ENCODE measurements around the gene TBCE. TPM values are rescaled to one million over a fixed set of nuclear protein-coding genes. Genes with fewer than 3 reads are reported as not detected.

TBCE gene
- total and polyA plus RNA-seq, 4 donors = 16.7 to 48.6 (median 22.7) TPM

GRCh38 chr1:235491644-235492043 lies 124.4 kb downstream of the TBCE start:
- intact Hi-C loops (cut with DNase I) = no loop called here
- ATAC-seq (ENCODE audit: low FRiP score) (no peak), DNase-seq (no peak)
- H3K9me3 ChIP-seq (ENCODE audit: control insufficient read depth, low read length) = no peaks in the 10 kb centered on the region
- H3K4me1 ChIP-seq (ENCODE audit: control insufficient read depth in 1 of 2, insufficient read depth in 2 of 2, low read length in 2 of 2) = no peaks in the 10 kb centered on the region
- peaks cover 2 to 4% of the 10 kb centered on the region in 2 donors for H3K36me3 ChIP-seq (ENCODE audit: control insufficient read depth in 1 of 2, insufficient read depth in 2 of 2, low read length in 1 of 2)
- H3K27me3 ChIP-seq (ENCODE audit: control insufficient read depth in 1 of 2, insufficient read depth in 2 of 2, low read length in 1 of 2) = no peaks in the 10 kb centered on the region
- H3K27ac ChIP-seq (ENCODE audit: low read depth in 1 of 2, low read length in 2 of 2) = no peak overlapping the region
- no peak overlapping the region for H3K4me3 ChIP-seq (ENCODE audit: low read length in 2 of 2)
- WGBS, 2 donors = 78 to 79% methylated on average over 3 of the region's 3 CpGs

- H3K4me3 ChIP-seq (ENCODE audit: low read length in 2 of 2) = no peak overlapping the region
- WGBS, 2 donors = 95 to 96% methylated on average over 9 of the region's 9 CpGs
- ATAC-seq (ENCODE audit: low FRiP score) (no peak), DNase-seq (no peak)
- peaks cover 2 to 4% of the 10 kb centered on the region in 2 donors for H3K36me3 ChIP-seq (ENCODE audit: control insufficient read depth in 1 of 2, insufficient read depth in 2 of 2, low read length in 1 of 2)
- no peaks in the 10 kb centered on the region for H3K9me3 ChIP-seq (ENCODE audit: control insufficient read depth, low read length)
- peaks cover 0 to 3% of the 10 kb centered on the region in 2 donors for H3K4me1 ChIP-seq (ENCODE audit: control insufficient read depth in 1 of 2, insufficient read depth in 2 of 2, low read length in 2 of 2)
- H3K27me3 ChIP-seq (ENCODE audit: control insufficient read depth in 1 of 2, insufficient read depth in 2 of 2, low read length in 1 of 2) = no peaks in the 10 kb centered on the region
- intact Hi-C loops (cut with DNase I) = no loop called here
- no peak overlapping the region for H3K27ac ChIP-seq (ENCODE audit: low read depth in 1 of 2, low read length in 2 of 2)
Observed at GRCh38 chr1:235494531-235494930, 127.3 kb downstream of the TBCE start.

GRCh38 chr1:235495030-235495429 lies 127.8 kb downstream of the TBCE start:
- Histone ChIP-seq H3K4me3 (ENCODE audit: low read length in 2 of 2) (no peak overlapping the region), H3K9me3 (ENCODE audit: control insufficient read depth, low read length) (no peaks in the 10 kb centered on the region), H3K27ac (ENCODE audit: low read depth in 1 of 2, low read length in 2 of 2) (no peak overlapping the region), H3K36me3 (ENCODE audit: control insufficient read depth in 1 of 2, insufficient read depth in 2 of 2, low read length in 1 of 2) (peaks cover 2 to 4% of the 10 kb centered on the region in 2 donors), H3K27me3 (ENCODE audit: control insufficient read depth in 1 of 2, insufficient read depth in 2 of 2, low read length in 1 of 2) (no peaks in the 10 kb centered on the region), H3K4me1 (ENCODE audit: control insufficient read depth in 1 of 2, insufficient read depth in 2 of 2, low read length in 2 of 2) (peaks cover 0 to 3% of the 10 kb centered on the region in 2 donors)
- no peak for DNase-seq
- 89 to 93% methylated on average over 5 of the region's 5 CpGs for WGBS, 2 donors
- ATAC-seq (ENCODE audit: low FRiP score) = no peak
- intact Hi-C loops (cut with DNase I) = no loop called here

- H3K9me3 ChIP-seq (ENCODE audit: control insufficient read depth, low read length) = no peaks in the 10 kb centered on the region
- ATAC-seq (ENCODE audit: low FRiP score) = no peak
- intact Hi-C loops (cut with DNase I) = no loop called here
- H3K4me3 ChIP-seq (ENCODE audit: low read length in 2 of 2) = no peak overlapping the region
- WGBS, 2 donors = 10 to 16% methylated on average over 2 of the region's 2 CpGs
- no peak overlapping the region for H3K27ac ChIP-seq (ENCODE audit: low read depth in 1 of 2, low read length in 2 of 2)
- peaks cover 0 to 3% of the 10 kb centered on the region in 2 donors for H3K4me1 ChIP-seq (ENCODE audit: control insufficient read depth in 1 of 2, insufficient read depth in 2 of 2, low read length in 2 of 2)
- DNase-seq = no peak
- H3K27me3 ChIP-seq (ENCODE audit: control insufficient read depth in 1 of 2, insufficient read depth in 2 of 2, low read length in 1 of 2) = no peaks in the 10 kb centered on the region
- peaks cover 2 to 4% of the 10 kb centered on the region in 2 donors for H3K36me3 ChIP-seq (ENCODE audit: control insufficient read depth in 1 of 2, insufficient read depth in 2 of 2, low read length in 1 of 2)
Observed at GRCh38 chr1:235495551-235495950, 128.3 kb downstream of the TBCE start.

GRCh38 chr1:235500971-235501540 lies 133.8 kb downstream of the TBCE start:
- DNase-seq (no peak), ATAC-seq (ENCODE audit: low FRiP score) (no peak)
- Histone ChIP-seq H3K36me3 (ENCODE audit: control insufficient read depth in 1 of 2, insufficient read depth in 2 of 2, low read length in 1 of 2) (no peaks in the 10 kb centered on the region), H3K9me3 (ENCODE audit: control insufficient read depth, low read length) (no peaks in the 10 kb centered on the region), H3K27ac (ENCODE audit: low read depth in 1 of 2, low read length in 2 of 2) (peak overlapping the region in 1 of 2 donors; percentile 20), H3K4me1 (ENCODE audit: control insufficient read depth in 1 of 2, insufficient read depth in 2 of 2, low read length in 2 of 2) (peaks cover 0 to 6% of the 10 kb centered on the region in 2 donors), H3K4me3 (ENCODE audit: low read length in 2 of 2) (no peak overlapping the region), H3K27me3 (ENCODE audit: control insufficient read depth in 1 of 2, insufficient read depth in 2 of 2, low read length in 1 of 2) (no peaks in the 10 kb centered on the region)
- intact Hi-C loops (cut with DNase I) = loop anchor here (10.0 kb wide), 3 partner anchors 176 to 564 kb away; partner anchors contain the start of genes ARID4B (in 1 of the 2), GGPS1 (in 1 of the 2) and NID1 (in 1 of the 2)
- 86 to 89% methylated on average over 5 of the region's 5 CpGs for WGBS, 2 donors

Other genes with a start within 250 kb of the TBCE start
- gene TOMM20, start 238.6 kb upstream of the TBCE start, total RNA-seq = 10 to 100 TPM; 77.3 to 78.1 TPM
- gene TOMM20, start 238.6 kb upstream of the TBCE start, polyA plus RNA-seq = 10 to 100 TPM; 69.8 to 97.5 TPM
- gene RBM34, start 206.2 kb upstream of the TBCE start, total RNA-seq = 10 to 100 TPM; 51.8 to 57.7 TPM
- gene RBM34, start 206.2 kb upstream of the TBCE start, polyA plus RNA-seq = 10 to 100 TPM; 51.0 to 71.7 TPM
- 10 to 100 TPM; 49.1 to 56.6 TPM for gene ARID4B, start 39.2 kb upstream of the TBCE start, total RNA-seq
- gene ARID4B, start 39.2 kb upstream of the TBCE start, polyA plus RNA-seq = 10 to 100 TPM in 1 of 2 donors, 1 to 10 TPM in 1; 9.8 to 25.4 TPM
- gene GGPS1, start 38.9 kb upstream of the TBCE start, total RNA-seq = 10 to 100 TPM; 24.1 to 29.0 TPM
- 10 to 100 TPM; 18.9 to 24.7 TPM for gene GGPS1, start 38.9 kb upstream of the TBCE start, polyA plus RNA-seq
- 10 to 100 TPM; 29.8 to 44.6 TPM for gene B3GALNT2, start 137.0 kb downstream of the TBCE start, total RNA-seq
- 10 to 100 TPM in 1 of 2 donors, 1 to 10 TPM in 1; 10.0 to 19.5 TPM for gene B3GALNT2, start 137.0 kb downstream of the TBCE start, polyA plus RNA-seq